ENCODE data around the gene RBM19.

- TF ChIP-seq CTCF (IDR thresholded peaks at IDR 0.05; ENCODE audit: low read depth, low read length, missing input control) = no peak
- TF ChIP-seq REST (IDR thresholded peaks at IDR 0.05) = no peak
- no peak for TF ChIP-seq ATF3 (IDR thresholded peaks at IDR 0.05)
- no peak for TF ChIP-seq HNF4G (IDR thresholded peaks at IDR 0.05)
- no peak for TF ChIP-seq TAF1 (conservative IDR thresholded peaks at IDR 0.05)
- no peak for TF ChIP-seq FOXA1 (IDR thresholded peaks at IDR 0.05)
These were observed 110.1 kb downstream of the RBM19 start for GRCh38 chr12:113855998-113856397.
